PC-9 (cell line): ENCODE results near the gene AAK1. TPM values are rescaled to one million over a fixed set of nuclear protein-coding genes. Genes with fewer than 3 reads are reported as not detected.

ENCODE experiments used
- BruUV-seq: library from RNA; stranded (reverse); fragments of 400-500 nt; replicated peaks from 2 replicates; lab custom pipeline; 2021; lab: Mats Ljungman, UMichigan
- CTCF ChIA-PET: fragments of 300-600 bp; sonication (Branson Sonifier 250); formaldehyde crosslinking; loops from one replicate; lab custom pipeline; 2022; ENCODE audit warnings: antibody characterized with exemption; lab: Charles Lee
- POLR2A ChIA-PET: fragments of 300-600 bp; sonication (Branson Sonifier 250); formaldehyde crosslinking; loops from one replicate; lab custom pipeline; 2022; ENCODE audit warnings: antibody characterized with exemption; ENCODE audit not compliant: unreplicated experiment; lab: Charles Lee
- DNase-seq, 2 experiments: peaks; one replicate each; pipeline versions ENCODE4 v3.0.0 to v3.0.0-alpha.2; 2015 to 2022; ENCODE audit warnings: mixed read lengths in 1 of 2
- H2AFZ ChIP-seq: fragments of 200-600 bp; sonication (generic); 2 replicates; pipeline ENCODE4 v1.8.1; 2017; ENCODE audit warnings: antibody characterized with exemption
- H3F3A ChIP-seq: fragments of 200-600 bp; sonication (generic); 2 replicates; pipeline ENCODE4 v1.8.1; 2017; ENCODE audit warnings: antibody characterized with exemption, mild to moderate bottlenecking, low read depth; ENCODE audit not compliant: insufficient read depth
- H3K27ac ChIP-seq: fragments of 200-600 bp; sonication (generic); 2 replicates; pipeline ENCODE4 v1.6.1; 2016; ENCODE audit warnings: mixed run types
- H3K27me3 ChIP-seq: fragments of 200-600 bp; sonication (generic); 2 replicates; pipeline ENCODE4 v1.6.1; 2016; ENCODE audit warnings: low read depth, mixed run types; ENCODE audit not compliant: insufficient read depth
- H3K36me3 ChIP-seq: fragments of 200-600 bp; sonication (generic); 2 replicates; pipeline ENCODE4 v1.6.1; 2016; ENCODE audit warnings: low read depth, mixed run types
- H3K4me1 ChIP-seq: fragments of 200-600 bp; sonication (generic); replicated peaks from 2 replicates; pipeline ENCODE4 v1.6.1; 2016; ENCODE audit warnings: mixed run types; ENCODE audit not compliant: insufficient read depth
- H3K4me2 ChIP-seq: fragments of 200-600 bp; sonication (generic); 2 replicates; pipeline ENCODE4 v1.6.1; 2017; ENCODE audit warnings: mixed run types
- H3K4me3 ChIP-seq: fragments of 200-600 bp; sonication (generic); 2 replicates; pipeline ENCODE4 v1.6.1; 2016; ENCODE audit warnings: mixed run types
- H3K79me2 ChIP-seq: fragments of 200-600 bp; sonication (generic); 2 replicates; pipeline ENCODE4 v1.6.1; 2017; ENCODE audit warnings: low read depth, mixed run types
- H3K9me2 ChIP-seq: fragments of 200-600 bp; sonication (generic); 2 replicates; pipeline ENCODE4 v1.8.1; 2017; ENCODE audit warnings: mild to moderate bottlenecking; ENCODE audit not compliant: insufficient read depth
- H3K9me3 ChIP-seq: fragments of 200-600 bp; sonication (generic); 2 replicates; pipeline ENCODE4 v1.8.1; 2016; ENCODE audit warnings: low read depth; ENCODE audit not compliant: insufficient read depth
- H4K20me1 ChIP-seq: fragments of 200-600 bp; sonication (generic); 2 replicates; pipeline ENCODE4 v1.8.1; 2017; ENCODE audit not compliant: insufficient read depth
- CTCF ChIP-seq: fragments of 200-600 bp; sonication (generic); conservative IDR thresholded peaks from 2 replicates; pipeline ENCODE4 v1.6.1; 2017; ENCODE audit warnings: mixed run types, antibody characterized with exemption, mild to moderate bottlenecking, moderate library complexity
- EZH2 ChIP-seq: fragments of 200-600 bp; sonication (generic); IDR thresholded peaks from 2 replicates; pipeline ENCODE4 v1.8.0; 2017; ENCODE audit warnings: antibody characterized with exemption, low read depth
- intact Hi-C: fragments of 100-400 bp; cut with micrococcal nuclease; formaldehyde crosslinking; loops from one replicate; pipeline ENCODE4 v1.10.0; 2022; ENCODE audit not compliant: unreplicated experiment
- total RNA-seq: library from RNA; stranded (reverse); gene quantifications from 2 replicates; pipeline ENCODE4 v1.2.3, GENCODE V29; 2021

Gene AAK1
- total RNA-seq, 1 experiment from 2014 or later = 66.6 TPM

- Histone ChIP-seq H3K27me3 (no peaks in the 10 kb centered on the region), H3K9me2 (no peaks in the 10 kb centered on the region), H4K20me1 (no peaks in the 10 kb centered on the region), H3K27ac (peak overlapping the region; percentile 56), H3K4me1 (peaks cover 15% of the 10 kb centered on the region), H3K79me2 (peaks cover 19% of the 10 kb centered on the region), H3K9me3 (peaks cover 5% of the 10 kb centered on the region; the same call in 1 of the 2 replicates), H3K4me3 (peak overlapping the region; percentile 80), H3F3A (peaks cover 13% of the 10 kb centered on the region; the same call in 1 of the 2 replicates), H2AFZ (peak overlapping the region; percentile 92), H3K4me2 (peak overlapping the region; percentile 94), H3K36me3 (no peaks in the 10 kb centered on the region)
- CTCF ChIA-PET = no interaction called here
- no peak for DNase-seq
- POLR2A ChIA-PET = interaction anchor here (0.6 to 0.7 kb wide), 4 partner anchors 39 to 208 kb away, joined by 3 to 20 read pairs (median 5); no protein-coding TSS in a partner anchor
- TF ChIP-seq CTCF = no peak
- TF ChIP-seq EZH2 = no peak
- no TSS peak for BruUV-seq
- intact Hi-C loops = no loop called here
These were observed 207.0 kb downstream of the AAK1 start for GRCh38 chr2:69436596-69436937.

GRCh38 chr2:69434753-69435152 lies 208.8 kb downstream of the AAK1 start:
- Histone ChIP-seq H3K4me3 (no peak overlapping the region), H3K79me2 (peaks cover 19% of the 10 kb centered on the region), H3F3A (peaks cover 13% of the 10 kb centered on the region; the same call in 1 of the 2 replicates), H3K9me2 (no peaks in the 10 kb centered on the region), H3K27me3 (no peaks in the 10 kb centered on the region), H3K9me3 (peaks cover 5% of the 10 kb centered on the region; the same call in 1 of the 2 replicates), H4K20me1 (no peaks in the 10 kb centered on the region), H3K27ac (no peak overlapping the region), H3K4me2 (no peak overlapping the region), H3K36me3 (no peaks in the 10 kb centered on the region), H2AFZ (no peak overlapping the region), H3K4me1 (peaks cover 15% of the 10 kb centered on the region)
- ChIA-PET POLR2A (no interaction called here), CTCF (no interaction called here)
- DNase-seq = no peak
- BruUV-seq = no TSS peak
- intact Hi-C loops = no loop called here
- no peak for TF ChIP-seq EZH2
- no peak for TF ChIP-seq CTCF

- H3K4me1 ChIP-seq = no peaks in the 10 kb centered on the region
- H4K20me1 ChIP-seq = no peaks in the 10 kb centered on the region
- H3K79me2 ChIP-seq = peaks cover 2% of the 10 kb centered on the region; the same call in 1 of the 2 replicates
- no peak overlapping the region for H2AFZ ChIP-seq
- H3K9me3 ChIP-seq = no peaks in the 10 kb centered on the region
- no peaks in the 10 kb centered on the region; the same call in 1 of the 2 replicates for H3F3A ChIP-seq
- ChIA-PET POLR2A (no interaction called here), CTCF (interaction anchor here (0.6 kb wide), 1 partner anchor 339 kb away, joined by 4 read pairs; no protein-coding TSS in a partner anchor)
- H3K9me2 ChIP-seq = no peaks in the 10 kb centered on the region
- H3K36me3 ChIP-seq = 0 out of 2 replicates have a peak, but pooled peaks cover 3% of the 10 kb centered on the region
- H3K27ac ChIP-seq = no peak overlapping the region
- no peak for TF ChIP-seq EZH2
- no peak for TF ChIP-seq CTCF
- no peak overlapping the region for H3K4me2 ChIP-seq
- DNase-seq = no peak
- intact Hi-C loops = no loop called here
- no peak overlapping the region for H3K4me3 ChIP-seq
- no TSS peak for BruUV-seq
- no peaks in the 10 kb centered on the region for H3K27me3 ChIP-seq
These were observed 213.9 kb downstream of the AAK1 start for GRCh38 chr2:69429491-69430183.
